Measurements from ENCODE around the gene ISX. TPM values are rescaled to one million over a fixed set of nuclear protein-coding genes. Genes with fewer than 3 reads are reported as not detected.

ISX gene
- polyA plus RNA-seq, 1 donor from 2014 or later, result not detected

DNA sequence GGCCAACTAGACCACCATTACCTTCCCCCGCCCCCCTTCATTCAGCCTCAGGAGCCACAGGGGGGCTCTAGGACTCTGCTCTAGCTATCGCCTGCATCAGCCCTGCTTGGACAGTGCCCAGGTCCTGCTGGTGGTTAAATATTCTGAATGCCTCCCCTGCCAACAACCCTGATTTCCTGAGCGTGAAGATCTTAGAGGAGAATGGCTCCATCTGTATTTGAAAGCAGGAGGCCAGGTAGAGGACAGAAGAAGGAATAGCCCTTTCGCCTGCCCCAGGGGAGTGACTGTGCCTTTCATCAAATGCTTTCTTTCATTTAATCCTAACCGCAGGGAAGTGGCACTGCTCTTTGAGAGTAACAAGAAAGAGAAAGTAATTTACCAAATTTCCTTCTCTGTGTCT is 69.2 kb downstream of the ISX start:
- H3K4me2 ChIP-seq (ENCODE audit: low read length), result no peak overlapping the region
- TF ChIP-seq, protein P1, sequence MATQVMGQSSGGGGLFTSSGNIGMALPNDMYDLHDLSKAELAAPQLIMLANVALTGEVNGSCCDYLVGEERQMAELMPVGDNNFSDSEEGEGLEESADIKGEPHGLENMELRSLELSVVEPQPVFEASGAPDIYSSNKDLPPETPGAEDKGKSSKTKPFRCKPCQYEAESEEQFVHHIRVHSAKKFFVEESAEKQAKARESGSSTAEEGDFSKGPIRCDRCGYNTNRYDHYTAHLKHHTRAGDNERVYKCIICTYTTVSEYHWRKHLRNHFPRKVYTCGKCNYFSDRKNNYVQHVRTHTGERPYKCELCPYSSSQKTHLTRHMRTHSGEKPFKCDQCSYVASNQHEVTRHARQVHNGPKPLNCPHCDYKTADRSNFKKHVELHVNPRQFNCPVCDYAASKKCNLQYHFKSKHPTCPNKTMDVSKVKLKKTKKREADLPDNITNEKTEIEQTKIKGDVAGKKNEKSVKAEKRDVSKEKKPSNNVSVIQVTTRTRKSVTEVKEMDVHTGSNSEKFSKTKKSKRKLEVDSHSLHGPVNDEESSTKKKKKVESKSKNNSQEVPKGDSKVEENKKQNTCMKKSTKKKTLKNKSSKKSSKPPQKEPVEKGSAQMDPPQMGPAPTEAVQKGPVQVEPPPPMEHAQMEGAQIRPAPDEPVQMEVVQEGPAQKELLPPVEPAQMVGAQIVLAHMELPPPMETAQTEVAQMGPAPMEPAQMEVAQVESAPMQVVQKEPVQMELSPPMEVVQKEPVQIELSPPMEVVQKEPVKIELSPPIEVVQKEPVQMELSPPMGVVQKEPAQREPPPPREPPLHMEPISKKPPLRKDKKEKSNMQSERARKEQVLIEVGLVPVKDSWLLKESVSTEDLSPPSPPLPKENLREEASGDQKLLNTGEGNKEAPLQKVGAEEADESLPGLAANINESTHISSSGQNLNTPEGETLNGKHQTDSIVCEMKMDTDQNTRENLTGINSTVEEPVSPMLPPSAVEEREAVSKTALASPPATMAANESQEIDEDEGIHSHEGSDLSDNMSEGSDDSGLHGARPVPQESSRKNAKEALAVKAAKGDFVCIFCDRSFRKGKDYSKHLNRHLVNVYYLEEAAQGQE (IDR thresholded peaks at IDR 0.05; ENCODE audit: borderline replicate concordance), result no peak
- no peak for TF ChIP-seq RAD21 (conservative IDR thresholded peaks at IDR 0.05)
- no peak for TF ChIP-seq SMC3 (conservative IDR thresholded peaks at IDR 0.05; ENCODE audit: poor library complexity)
- no peak for TF ChIP-seq MXI1 (conservative IDR thresholded peaks at IDR 0.05; ENCODE audit: poor library complexity, severe bottlenecking)
- TF ChIP-seq EZH2 (IDR thresholded peaks at IDR 0.05; ENCODE audit: borderline replicate concordance, insufficient read depth, low read length, poor library complexity, severe bottlenecking), result no peak
- no peak for TF ChIP-seq EP300 (conservative IDR thresholded peaks at IDR 0.05; ENCODE audit: poor library complexity, severe bottlenecking)
- no peak for TF ChIP-seq POLR2AphosphoS5 (IDR thresholded peaks at IDR 0.05)
- TF ChIP-seq, protein P2, sequence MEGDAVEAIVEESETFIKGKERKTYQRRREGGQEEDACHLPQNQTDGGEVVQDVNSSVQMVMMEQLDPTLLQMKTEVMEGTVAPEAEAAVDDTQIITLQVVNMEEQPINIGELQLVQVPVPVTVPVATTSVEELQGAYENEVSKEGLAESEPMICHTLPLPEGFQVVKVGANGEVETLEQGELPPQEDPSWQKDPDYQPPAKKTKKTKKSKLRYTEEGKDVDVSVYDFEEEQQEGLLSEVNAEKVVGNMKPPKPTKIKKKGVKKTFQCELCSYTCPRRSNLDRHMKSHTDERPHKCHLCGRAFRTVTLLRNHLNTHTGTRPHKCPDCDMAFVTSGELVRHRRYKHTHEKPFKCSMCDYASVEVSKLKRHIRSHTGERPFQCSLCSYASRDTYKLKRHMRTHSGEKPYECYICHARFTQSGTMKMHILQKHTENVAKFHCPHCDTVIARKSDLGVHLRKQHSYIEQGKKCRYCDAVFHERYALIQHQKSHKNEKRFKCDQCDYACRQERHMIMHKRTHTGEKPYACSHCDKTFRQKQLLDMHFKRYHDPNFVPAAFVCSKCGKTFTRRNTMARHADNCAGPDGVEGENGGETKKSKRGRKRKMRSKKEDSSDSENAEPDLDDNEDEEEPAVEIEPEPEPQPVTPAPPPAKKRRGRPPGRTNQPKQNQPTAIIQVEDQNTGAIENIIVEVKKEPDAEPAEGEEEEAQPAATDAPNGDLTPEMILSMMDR (IDR thresholded peaks at IDR 0.05; ENCODE audit: poor library complexity, severe bottlenecking), result no peak
- no peak for TF ChIP-seq TAF1 (IDR thresholded peaks at IDR 0.05; ENCODE audit: low read depth)
- H4K20me1 ChIP-seq (ENCODE audit: insufficient read depth), result no peaks in the 10 kb centered on the region
- H3F3A ChIP-seq (ENCODE audit: insufficient read depth, low read length, poor library complexity, severe bottlenecking), result no peaks in the 10 kb centered on the region
- H3K9me2 ChIP-seq (ENCODE audit: insufficient read depth, low read length), result no peaks in the 10 kb centered on the region
- H3K27me3 ChIP-seq (ENCODE audit: insufficient read depth, low read depth, low read length), result no peaks in the 10 kb centered on the region
- no peaks in the 10 kb centered on the region for H3K79me2 ChIP-seq (replicated peaks; ENCODE audit: insufficient read depth, low read length)
- H3K27ac ChIP-seq (ENCODE audit: low read length), result no peak overlapping the region
- no peak overlapping the region for H3K4me3 ChIP-seq (ENCODE audit: low read length)
- H2AFZ ChIP-seq (ENCODE audit: low read depth, low read length), result no peak overlapping the region
- no peak overlapping the region for H3K9ac ChIP-seq (ENCODE audit: low read length)
- H3K9me3 ChIP-seq (ENCODE audit: low read length), result no peaks in the 10 kb centered on the region
- H3K36me3 ChIP-seq (ENCODE audit: insufficient read depth, low read length), result no peaks in the 10 kb centered on the region

Other genes with a start within 250 kb of the ISX start
- 14.6 and 20.0 TPM in 2 replicates for gene HMGXB4, start 191.3 kb downstream of the ISX start, polyA plus RNA-seq
- gene TOM1, start 233.7 kb downstream of the ISX start, polyA plus RNA-seq, result 13.3 and 15.7 TPM in 2 replicates